Subcutaneous adipose tissue (tissue), 4 donors: Measurements from ENCODE around the gene CMC2. TPM values are rescaled to one million over a fixed set of nuclear protein-coding genes. Genes with fewer than 3 reads are reported as not detected.

Experiments used
- total RNA-seq, 4 donors: library from RNA; depleted of rRNA; stranded (reverse); fragments of >200 nt; gene quantifications; one replicate each; pipeline ENCODE4 v1.1.0, GENCODE V29; 2016
- TF ChIP-seq, protein P1 (sequence below): fragments of 450-650 bp; IDR thresholded peaks from one replicate; pipeline ENCODE4 v1.5.1; 2016; ENCODE audit warnings: low read depth, mild to moderate bottlenecking, control low read depth, antibody characterized with exemption, moderate library complexity

CMC2 gene
- 10 to 100 TPM; 26.2 to 46.9 (median 36.3) TPM for total RNA-seq

- TF ChIP-seq, protein P1, sequence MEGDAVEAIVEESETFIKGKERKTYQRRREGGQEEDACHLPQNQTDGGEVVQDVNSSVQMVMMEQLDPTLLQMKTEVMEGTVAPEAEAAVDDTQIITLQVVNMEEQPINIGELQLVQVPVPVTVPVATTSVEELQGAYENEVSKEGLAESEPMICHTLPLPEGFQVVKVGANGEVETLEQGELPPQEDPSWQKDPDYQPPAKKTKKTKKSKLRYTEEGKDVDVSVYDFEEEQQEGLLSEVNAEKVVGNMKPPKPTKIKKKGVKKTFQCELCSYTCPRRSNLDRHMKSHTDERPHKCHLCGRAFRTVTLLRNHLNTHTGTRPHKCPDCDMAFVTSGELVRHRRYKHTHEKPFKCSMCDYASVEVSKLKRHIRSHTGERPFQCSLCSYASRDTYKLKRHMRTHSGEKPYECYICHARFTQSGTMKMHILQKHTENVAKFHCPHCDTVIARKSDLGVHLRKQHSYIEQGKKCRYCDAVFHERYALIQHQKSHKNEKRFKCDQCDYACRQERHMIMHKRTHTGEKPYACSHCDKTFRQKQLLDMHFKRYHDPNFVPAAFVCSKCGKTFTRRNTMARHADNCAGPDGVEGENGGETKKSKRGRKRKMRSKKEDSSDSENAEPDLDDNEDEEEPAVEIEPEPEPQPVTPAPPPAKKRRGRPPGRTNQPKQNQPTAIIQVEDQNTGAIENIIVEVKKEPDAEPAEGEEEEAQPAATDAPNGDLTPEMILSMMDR: no peak
Observed at GRCh38 chr16:81006813-81007695, at the start of gene CMC2, which contains the start of gene CENPN. CMC2 (minus strand) TSS chr16:81006885; CDS start chr16:80997394, 9,491 bp downstream. CENPN (plus strand) TSS chr16:81007214; CDS start chr16:81011940, 4,726 bp downstream.

GRCh38 chr16:81053761-81054160 is 47.1 kb upstream of the CMC2 start:
- TF ChIP-seq, protein P1: no peak

- TF ChIP-seq, protein P1: no peak
Observed at GRCh38 chr16:81042821-81043220, 36.1 kb upstream of the CMC2 start.

DNA sequence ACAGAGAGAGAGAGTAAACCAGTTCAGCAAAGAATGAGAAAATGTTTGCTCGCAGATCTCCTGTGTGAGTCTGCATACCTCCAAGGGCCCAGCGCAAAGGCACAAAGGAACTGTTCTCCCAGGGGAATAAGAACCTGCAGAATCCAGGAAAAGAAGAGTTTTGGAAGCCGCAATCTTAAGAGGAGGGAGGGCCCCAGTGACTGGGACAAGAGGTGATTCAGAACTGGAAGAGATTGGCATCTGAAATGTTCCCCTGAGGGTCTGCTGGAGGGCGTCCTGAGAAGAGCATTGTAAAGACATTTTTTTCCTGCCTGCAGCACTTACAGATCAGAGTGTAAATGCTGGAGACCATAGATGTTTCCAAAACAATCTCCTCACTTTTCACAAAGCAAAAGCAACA is 35.0 kb upstream of the CMC2 start:
- TF ChIP-seq, protein P1: no peak

DNA sequence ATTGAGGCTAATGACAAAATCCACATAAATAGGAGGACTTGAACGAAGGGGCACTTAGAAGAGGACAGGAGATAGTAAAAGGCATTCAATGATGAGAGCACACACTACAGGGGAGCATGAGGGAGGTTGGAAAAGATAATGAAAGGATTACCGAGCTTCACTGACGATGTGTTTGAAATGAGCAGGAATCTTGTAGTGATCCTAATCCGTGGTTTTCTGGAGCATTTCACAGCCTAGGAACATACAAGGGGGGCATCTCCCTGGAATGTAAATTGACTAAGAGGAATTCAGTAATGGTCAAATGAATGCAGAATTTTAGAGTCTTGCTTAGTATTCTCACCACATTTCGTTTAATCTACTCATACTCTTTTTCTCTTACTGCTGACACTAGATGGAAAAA is 34.2 kb upstream of the CMC2 start:
- TF ChIP-seq, protein P1: no peak

GRCh38 chr16:81040131-81040530 is 33.4 kb upstream of the CMC2 start:
- TF ChIP-seq, protein P1: no peak

DNA sequence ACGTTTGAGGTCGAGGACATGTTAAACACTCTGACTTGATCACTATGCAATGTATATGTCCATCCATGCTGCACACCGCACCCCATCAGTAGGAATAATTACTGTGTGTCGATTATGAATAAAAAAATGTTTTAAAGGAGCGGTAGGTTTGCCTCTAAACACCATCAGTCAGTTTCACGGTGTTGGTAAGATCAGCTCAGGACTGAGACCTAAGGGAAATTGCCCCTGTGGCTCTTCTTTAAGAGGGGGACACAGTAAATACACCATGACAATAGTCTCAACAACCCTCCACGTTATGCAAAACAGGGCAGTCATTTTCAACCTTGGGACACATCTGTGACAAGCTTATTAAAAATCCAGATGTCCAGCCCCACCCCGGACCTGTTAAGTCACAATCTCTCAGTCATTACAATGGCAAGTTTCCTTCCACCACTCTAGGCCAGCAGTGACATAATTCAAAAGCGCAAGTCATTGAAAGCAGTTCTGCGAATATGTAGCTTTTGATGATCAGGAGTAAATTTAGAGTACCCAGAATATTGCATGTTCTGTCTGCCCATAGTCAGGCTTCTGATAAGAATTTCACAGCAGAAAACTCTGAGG is 30.2 kb upstream of the CMC2 start:
- TF ChIP-seq, protein P1: no peak
